Measurements from ENCODE around the gene SKI. TPM values are rescaled to one million over a fixed set of nuclear protein-coding genes. Genes with fewer than 3 reads are reported as not detected.

Gene SKI
- total RNA-seq, 1 donor from 2014 or later, result 13.5 TPM

- H3K4me3 ChIP-seq (ENCODE audit: low read depth, low read length), result no peak overlapping the region
- no peak for TF ChIP-seq CTCF (conservative IDR thresholded peaks at IDR 0.05; ENCODE audit: low read depth, low read length)
- no peak for DNase-seq (ENCODE audit: low read depth)
These were observed 73.6 kb downstream of the SKI start for GRCh38 chr1:2301607-2302291.

- H3K4me3 ChIP-seq (ENCODE audit: low read depth, low read length), result no peak overlapping the region
- DNase-seq (ENCODE audit: low read depth), result no peak
- no peak for TF ChIP-seq CTCF (conservative IDR thresholded peaks at IDR 0.05; ENCODE audit: low read depth, low read length)
These were observed 74.3 kb downstream of the SKI start for GRCh38 chr1:2302292-2302925.

GRCh38 chr1:2303016-2303775 is 75.1 kb downstream of the SKI start:
- no peak for DNase-seq (ENCODE audit: low read depth)
- H3K4me3 ChIP-seq (ENCODE audit: low read depth, low read length), result no peak overlapping the region
- TF ChIP-seq CTCF (conservative IDR thresholded peaks at IDR 0.05; ENCODE audit: low read depth, low read length), result no peak

- no peak for TF ChIP-seq CTCF (conservative IDR thresholded peaks at IDR 0.05; ENCODE audit: low read depth, low read length)
- no peak overlapping the region for H3K4me3 ChIP-seq (ENCODE audit: low read depth, low read length)
- no peak for DNase-seq (ENCODE audit: low read depth)
These were observed 75.7 kb downstream of the SKI start for GRCh38 chr1:2303781-2304180.

GRCh38 chr1:2304282-2304681 is 76.2 kb downstream of the SKI start:
- no peak for TF ChIP-seq CTCF (conservative IDR thresholded peaks at IDR 0.05; ENCODE audit: low read depth, low read length)
- H3K4me3 ChIP-seq (ENCODE audit: low read depth, low read length), result no peak overlapping the region
- DNase-seq (ENCODE audit: low read depth), result no peak

- DNase-seq (ENCODE audit: low read depth), result no peak
- no peak for TF ChIP-seq CTCF (conservative IDR thresholded peaks at IDR 0.05; ENCODE audit: low read depth, low read length)
- H3K4me3 ChIP-seq (ENCODE audit: low read depth, low read length), result no peak overlapping the region
These were observed 77.0 kb downstream of the SKI start for GRCh38 chr1:2304921-2305681.

Measured in epithelial cell of proximal tubule (primary cell).